GM18907 (cell line): ENCODE measurements around the gene ME3.

Source experiments
- ATAC-seq: cut with Tn5 transposase; IDR thresholded peaks from one replicate; pipeline ENCODE4 v1.9.1; 2021; ENCODE audit warnings: mild to moderate bottlenecking, moderate library complexity; ENCODE audit not compliant: unreplicated experiment

The ME3 gene

DNA sequence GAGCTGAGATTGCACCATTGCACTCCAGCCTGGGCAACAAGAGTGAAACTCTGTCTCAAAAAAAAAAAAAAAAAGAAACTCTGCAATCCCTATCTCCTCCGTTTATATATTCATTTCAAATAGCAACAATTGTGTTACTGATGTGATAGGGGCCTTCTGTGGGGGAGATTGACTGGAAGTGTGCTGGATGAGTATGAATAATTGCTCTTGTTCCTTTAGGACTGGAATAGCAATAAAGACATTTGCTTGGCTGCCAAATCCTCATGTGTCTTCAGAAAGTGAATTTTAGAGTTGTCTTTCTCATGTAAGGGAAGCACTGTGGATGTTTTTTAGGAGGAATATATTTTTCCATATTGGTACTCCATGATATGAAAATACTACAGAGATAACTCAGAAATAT is 21.1 kb upstream of the ME3 start:
- ATAC-seq = no peak

DNA sequence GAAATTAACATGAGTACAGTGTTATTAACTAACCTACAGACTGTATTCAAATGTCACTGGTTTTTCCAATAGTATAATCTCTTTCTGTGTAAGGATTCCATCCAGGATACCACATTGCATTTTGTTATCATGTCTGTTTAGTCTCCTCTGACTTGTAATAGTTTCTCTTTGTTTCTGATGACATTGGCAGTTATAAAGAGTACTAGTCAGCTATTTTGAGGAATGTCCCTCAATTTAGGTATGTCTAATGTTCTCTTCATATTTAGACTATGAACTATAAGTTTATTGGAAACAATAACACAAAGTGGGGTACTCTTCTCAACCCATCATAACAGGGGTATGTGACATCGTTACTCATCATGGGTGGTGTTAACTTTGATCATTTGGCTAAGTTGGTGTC is 20.3 kb upstream of the ME3 start:
- ATAC-seq = no peak

DNA sequence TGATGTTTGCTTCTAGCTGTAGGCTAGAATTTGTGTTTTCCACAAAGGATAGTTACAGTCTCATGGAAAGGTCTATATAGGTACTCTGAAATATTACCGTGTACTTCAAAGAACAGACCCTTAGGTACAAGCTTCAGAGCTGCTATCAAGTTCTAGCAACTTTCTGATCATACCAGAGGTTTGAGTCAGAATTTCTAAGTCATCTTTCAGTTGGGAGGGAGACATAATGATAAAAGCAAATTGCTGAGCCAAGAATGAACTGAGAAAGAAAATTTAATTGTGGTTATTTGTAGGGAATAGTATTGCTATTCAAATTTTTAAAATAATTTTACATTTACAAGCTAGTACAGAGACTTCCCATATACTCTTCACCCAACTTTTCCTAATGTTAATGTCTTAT is 19.9 kb upstream of the ME3 start:
- no peak for ATAC-seq

DNA sequence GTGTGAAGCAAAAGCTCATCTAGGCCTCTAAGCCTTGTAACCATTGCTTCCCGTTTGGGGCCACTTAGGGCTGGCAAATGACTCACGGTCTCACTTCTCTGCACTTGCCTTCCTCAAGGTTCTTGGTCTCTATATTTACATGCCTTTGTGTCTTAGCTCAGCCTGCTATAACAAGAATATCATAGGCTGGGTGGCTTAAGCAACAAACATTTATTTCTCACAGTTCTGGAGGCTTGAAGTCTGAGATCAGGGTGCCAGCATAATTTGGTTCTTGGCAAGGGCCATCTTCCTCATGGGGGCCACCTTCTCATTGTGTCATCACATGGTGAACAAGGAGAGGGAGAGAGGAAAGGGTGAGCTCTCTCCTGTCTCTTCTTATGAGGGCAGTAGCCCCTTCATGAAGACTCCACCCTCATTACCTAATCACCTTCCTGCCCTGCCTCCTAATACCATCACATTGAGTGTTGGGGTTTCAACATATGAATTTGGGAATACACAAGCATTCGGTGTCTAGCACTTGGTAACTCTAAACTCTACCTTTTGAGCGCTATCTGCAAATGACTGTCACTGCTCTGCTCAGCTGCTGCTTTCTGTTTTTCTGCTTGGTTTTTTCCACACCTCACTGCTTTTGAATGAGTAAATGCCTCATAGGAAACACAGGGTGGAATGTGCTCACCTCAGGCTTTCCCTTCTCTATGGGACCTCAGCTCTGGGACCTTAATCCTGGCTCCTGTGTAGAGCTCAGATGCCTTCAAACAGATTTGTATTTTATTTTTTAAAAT is 16.2 kb upstream of the ME3 start:
- no peak for ATAC-seq

DNA sequence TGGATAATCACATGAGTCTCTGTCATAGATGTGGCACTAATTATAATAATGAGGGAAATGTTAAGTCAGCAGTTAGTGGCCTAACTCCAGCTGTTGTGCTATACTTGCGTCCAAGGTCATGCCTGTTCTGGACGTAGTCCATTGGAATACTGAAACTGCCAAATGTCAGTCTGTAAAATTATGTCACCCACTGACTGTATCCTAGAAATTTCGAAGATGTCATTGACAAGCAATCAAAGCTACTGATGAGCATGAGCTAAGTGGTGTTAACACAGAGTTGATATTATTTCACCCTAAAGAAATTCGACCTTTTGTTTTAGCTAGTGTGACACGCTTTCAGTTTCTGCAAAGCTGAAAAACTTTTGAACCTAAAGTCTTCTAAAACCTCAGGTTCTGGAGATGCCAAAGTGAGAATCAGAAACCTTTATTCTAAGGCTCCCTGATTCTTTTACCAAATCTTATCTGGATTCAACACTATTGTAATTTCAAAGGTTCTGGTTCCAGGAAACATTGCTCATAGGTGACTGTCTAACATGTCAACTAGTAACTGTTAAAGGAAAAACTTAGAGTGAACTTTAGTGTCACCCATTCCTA is 14.9 kb upstream of the ME3 start:
- ATAC-seq = no peak

DNA sequence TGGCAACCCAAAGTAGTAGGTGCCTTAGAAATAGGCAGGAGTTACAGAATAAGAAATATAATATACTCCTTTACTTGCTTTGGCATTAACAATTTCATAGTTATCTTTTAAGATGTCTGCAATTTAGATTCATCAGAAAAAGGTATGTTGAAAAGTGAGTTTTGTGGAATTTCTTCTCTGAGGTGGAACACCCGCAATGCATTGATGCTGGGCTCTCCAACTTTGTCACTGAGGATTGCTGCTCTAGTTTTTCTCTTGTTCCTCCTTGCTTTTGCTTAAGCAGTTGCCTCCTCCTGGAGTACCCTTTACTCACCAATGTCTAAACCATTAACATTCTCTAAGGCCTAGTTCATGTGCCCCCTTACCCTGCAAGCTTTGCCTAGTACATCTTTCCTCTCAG is 14.1 kb upstream of the ME3 start:
- no peak for ATAC-seq

- ATAC-seq = no peak
Observed at GRCh38 chr11:86681483-86681756, 9.0 kb upstream of the ME3 start.

- no peak for ATAC-seq
Observed at GRCh38 chr11:86680716-86681482, 8.5 kb upstream of the ME3 start.

DNA sequence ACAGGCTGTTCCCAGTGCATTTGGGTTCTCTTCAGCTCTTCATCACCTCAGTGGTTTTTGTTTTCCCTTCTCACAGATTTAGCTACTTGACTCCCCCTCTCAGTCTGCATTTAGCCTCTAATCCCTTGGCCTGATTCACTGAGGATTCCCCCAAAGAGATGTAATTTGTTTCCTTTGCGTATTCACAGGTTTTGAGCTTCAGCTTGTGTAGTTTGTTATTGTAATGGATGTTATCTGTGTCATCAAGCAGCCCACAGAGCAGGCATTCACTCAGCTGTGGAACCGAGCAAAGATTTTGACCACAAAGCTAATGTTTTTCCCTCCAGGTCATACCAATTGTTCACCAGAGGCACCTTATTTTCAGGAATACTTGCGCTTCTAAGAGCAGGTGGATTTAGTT is 6.4 kb upstream of the ME3 start:
- no peak for ATAC-seq

GRCh38 chr11:86678296-86678695 is 5.9 kb upstream of the ME3 start:
- ATAC-seq = no peak

- no peak for ATAC-seq
Observed at GRCh38 chr11:86676533-86677154, 4.2 kb upstream of the ME3 start.

DNA sequence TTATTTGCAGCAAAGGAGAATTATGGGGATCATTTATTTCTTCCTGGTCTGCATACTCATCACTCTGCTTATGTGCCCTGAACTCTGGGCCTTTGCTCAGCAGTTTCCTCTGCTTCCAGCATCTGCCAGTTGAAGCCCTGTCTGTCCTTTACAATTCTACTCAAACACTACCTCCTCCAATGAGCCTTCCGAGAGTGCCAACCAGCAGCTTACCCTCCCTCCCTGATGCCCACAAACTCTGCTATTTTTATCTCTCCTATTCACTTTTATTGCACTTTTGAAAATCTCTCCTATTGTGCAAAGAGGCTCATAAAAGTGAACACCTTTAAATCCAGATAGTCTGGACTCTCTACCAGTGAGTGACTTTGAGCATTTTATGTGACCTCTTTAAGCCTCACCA is 3.6 kb upstream of the ME3 start:
- no peak for ATAC-seq

DNA sequence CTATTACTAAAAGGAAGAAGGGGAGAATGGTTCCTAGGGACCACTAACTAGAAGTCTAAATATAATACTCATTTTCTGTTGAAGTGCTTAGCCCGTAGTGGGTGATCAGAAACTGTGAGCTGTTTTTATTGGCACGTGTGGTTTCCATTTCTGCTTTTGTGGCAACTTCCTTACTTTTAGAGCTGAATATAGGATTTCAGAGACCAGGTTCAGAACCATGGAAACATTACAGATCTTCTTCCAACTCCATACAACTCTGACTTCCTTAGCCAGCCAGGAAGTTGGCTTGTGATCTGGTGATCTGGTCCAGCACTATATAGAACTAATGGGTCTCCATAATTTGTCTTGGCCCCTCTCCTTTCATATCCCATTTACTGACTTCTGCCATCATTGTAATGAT is 2.6 kb upstream of the ME3 start:
- no peak for ATAC-seq

DNA sequence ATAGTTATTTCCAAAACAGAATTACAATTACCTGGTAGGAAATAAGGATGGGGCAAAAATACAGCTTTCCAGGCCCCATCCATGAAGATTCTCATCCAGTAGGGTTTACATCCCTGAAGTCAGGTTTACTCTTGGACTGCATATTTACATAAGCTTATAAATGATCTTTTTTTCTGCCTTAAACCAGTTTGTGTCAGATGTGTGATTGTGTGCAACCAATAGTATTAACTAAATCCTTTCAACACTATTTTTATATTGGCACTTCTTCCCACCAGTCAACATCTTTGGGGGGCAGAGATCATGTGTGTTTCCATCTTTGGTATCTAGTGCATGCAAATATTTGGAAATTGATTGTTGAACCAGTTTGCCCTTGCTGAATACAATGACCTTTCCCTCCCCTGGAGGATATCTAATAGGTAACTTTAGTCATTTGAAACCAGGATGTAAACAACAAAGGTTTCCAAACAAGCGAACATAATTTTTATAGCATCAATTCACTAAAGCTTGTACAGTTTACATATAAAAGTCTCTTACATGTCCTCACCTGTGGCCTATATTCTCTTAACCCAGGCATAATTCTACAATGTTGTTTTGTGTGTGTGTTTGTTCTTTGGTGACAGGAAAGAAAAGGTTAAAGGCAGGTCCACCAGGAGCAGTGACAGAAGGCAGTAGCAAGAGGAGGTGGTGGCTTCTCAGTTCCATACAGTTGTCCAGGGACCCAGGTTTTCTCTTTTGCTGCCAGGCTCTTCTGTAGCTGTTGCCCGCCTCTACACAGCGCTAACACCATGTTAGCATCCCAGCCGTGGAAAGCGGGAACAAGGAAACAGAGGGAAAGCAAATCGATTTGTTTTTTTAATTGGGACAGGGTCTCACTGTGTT is 1.7 kb upstream of the ME3 start:
- ATAC-seq = no peak

DNA sequence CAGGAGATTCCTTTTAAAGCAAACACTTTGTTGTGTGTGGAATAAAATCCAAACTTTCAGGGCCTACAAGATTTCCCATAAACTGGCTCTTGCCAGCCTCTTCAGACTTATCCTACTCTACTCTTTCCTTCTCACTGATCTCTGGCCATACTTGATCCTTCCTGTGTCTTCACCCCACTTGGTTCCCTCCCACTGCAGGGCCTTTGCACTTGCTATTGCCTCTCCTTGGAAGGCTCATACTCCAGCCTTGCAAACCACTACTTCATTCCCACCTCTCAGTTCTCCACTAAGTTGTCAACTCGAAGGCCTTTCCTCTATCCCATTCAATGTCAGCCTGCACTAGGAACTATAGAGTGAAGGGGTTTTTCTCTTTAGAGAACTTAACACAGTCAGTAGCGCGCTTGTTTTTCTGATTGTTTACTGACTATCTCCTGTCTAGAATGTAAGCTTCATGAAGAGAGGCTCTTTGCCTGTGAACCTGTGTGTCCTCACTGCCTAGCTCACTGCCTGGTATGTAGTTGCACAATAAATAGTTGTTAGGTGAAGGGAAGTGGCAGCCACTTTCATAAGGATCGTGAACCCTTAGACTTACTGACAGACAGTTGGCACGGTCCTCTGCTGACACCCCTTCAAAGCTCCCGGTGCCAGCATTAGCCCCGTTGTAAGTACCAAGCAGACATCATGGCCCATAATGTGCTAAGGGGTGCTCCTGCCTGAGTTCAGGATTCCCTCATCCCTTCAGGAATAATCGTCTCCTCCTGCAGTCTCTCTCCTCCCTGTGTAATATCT is 833 bp upstream of the ME3 start:
- ATAC-seq = no peak

DNA sequence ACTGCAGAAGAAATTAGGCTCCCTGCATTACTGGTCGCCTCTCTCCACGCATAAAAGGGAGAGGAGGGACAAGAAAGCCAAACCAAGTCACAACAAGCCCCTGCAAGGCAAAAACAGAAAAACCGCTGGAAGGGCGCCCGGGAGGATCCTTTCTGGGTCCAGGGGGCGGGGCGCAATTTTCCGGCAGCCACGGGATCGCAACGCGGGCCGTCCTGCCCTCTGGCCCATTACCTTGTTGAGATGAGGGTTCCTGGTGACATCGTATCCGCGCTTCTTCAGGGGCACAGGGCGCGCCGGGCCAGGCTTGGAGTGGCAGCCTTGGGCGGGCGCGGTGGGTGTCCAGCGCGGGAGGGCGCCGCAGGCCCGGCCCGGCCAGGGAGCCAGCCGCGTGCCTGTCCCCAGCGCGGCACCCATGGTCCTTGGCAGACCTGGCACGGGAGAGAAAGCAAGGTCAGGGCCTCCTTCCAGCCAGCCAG is 847 bp downstream of the ME3 start:
- ATAC-seq = peak; percentile 45

- no peak for ATAC-seq
Observed at GRCh38 chr11:86670911-86671310, 1.5 kb downstream of the ME3 start.

- ATAC-seq = no peak
Observed at GRCh38 chr11:86670181-86670580, 2.2 kb downstream of the ME3 start.

- no peak for ATAC-seq
Observed at GRCh38 chr11:86669424-86669823, 3.0 kb downstream of the ME3 start.

GRCh38 chr11:86668929-86669328 is 3.5 kb downstream of the ME3 start:
- no peak for ATAC-seq
